ENCODE results near the gene FOXP1. TPM values are rescaled to one million over a fixed set of nuclear protein-coding genes. Genes with fewer than 3 reads are reported as not detected.

FOXP1 gene
- polyA plus RNA-seq, 1 donor from 2014 or later: 5.6 TPM

GRCh38 chr3:71329817-71330216 is 253.7 kb downstream of the FOXP1 start:
- Histone ChIP-seq H3K9me2 (ENCODE audit: insufficient read depth, low read length) (no peaks in the 10 kb centered on the region), H3F3A (ENCODE audit: insufficient read depth, low read length, poor library complexity, severe bottlenecking) (no peaks in the 10 kb centered on the region), H3K4me2 (ENCODE audit: low read length) (no peak overlapping the region), H3K27me3 (ENCODE audit: insufficient read depth, low read depth, low read length) (no peaks in the 10 kb centered on the region), H3K36me3 (ENCODE audit: insufficient read depth, low read length) (no peaks in the 10 kb centered on the region), H3K4me3 (ENCODE audit: low read length) (no peak overlapping the region), H3K79me2 (replicated peaks; ENCODE audit: insufficient read depth, low read length) (no peaks in the 10 kb centered on the region), H3K27ac (ENCODE audit: low read length) (no peak overlapping the region), H3K9me3 (ENCODE audit: low read length) (no peaks in the 10 kb centered on the region), H4K20me1 (ENCODE audit: insufficient read depth) (no peaks in the 10 kb centered on the region), H3K9ac (ENCODE audit: low read length) (no peak overlapping the region), H2AFZ (ENCODE audit: low read depth, low read length) (no peak overlapping the region)
- TF ChIP-seq RAD21 (conservative IDR thresholded peaks at IDR 0.05) (no peak), REST (IDR thresholded peaks at IDR 0.05; ENCODE audit: borderline replicate concordance) (no peak), MXI1 (conservative IDR thresholded peaks at IDR 0.05; ENCODE audit: poor library complexity, severe bottlenecking) (no peak), SMC3 (conservative IDR thresholded peaks at IDR 0.05; ENCODE audit: poor library complexity) (no peak), POLR2AphosphoS5 (IDR thresholded peaks at IDR 0.05) (no peak), CTCF (IDR thresholded peaks at IDR 0.05; ENCODE audit: poor library complexity, severe bottlenecking) (no peak), TAF1 (IDR thresholded peaks at IDR 0.05; ENCODE audit: low read depth) (no peak), EP300 (conservative IDR thresholded peaks at IDR 0.05; ENCODE audit: poor library complexity, severe bottlenecking) (no peak), EZH2 (IDR thresholded peaks at IDR 0.05; ENCODE audit: borderline replicate concordance, insufficient read depth, low read length, poor library complexity, severe bottlenecking) (no peak)

GRCh38 chr3:71328926-71329325 is 254.6 kb downstream of the FOXP1 start:
- Histone ChIP-seq H4K20me1 (ENCODE audit: insufficient read depth) (no peaks in the 10 kb centered on the region), H3K9me2 (ENCODE audit: insufficient read depth, low read length) (no peaks in the 10 kb centered on the region), H3K4me2 (ENCODE audit: low read length) (no peak overlapping the region), H3K27me3 (ENCODE audit: insufficient read depth, low read depth, low read length) (no peaks in the 10 kb centered on the region), H3K4me3 (ENCODE audit: low read length) (no peak overlapping the region), H3K27ac (ENCODE audit: low read length) (no peak overlapping the region), H2AFZ (ENCODE audit: low read depth, low read length) (no peak overlapping the region), H3F3A (ENCODE audit: insufficient read depth, low read length, poor library complexity, severe bottlenecking) (no peaks in the 10 kb centered on the region), H3K79me2 (replicated peaks; ENCODE audit: insufficient read depth, low read length) (no peaks in the 10 kb centered on the region), H3K9me3 (ENCODE audit: low read length) (no peaks in the 10 kb centered on the region), H3K36me3 (ENCODE audit: insufficient read depth, low read length) (no peaks in the 10 kb centered on the region), H3K9ac (ENCODE audit: low read length) (no peak overlapping the region)
- TF ChIP-seq EP300 (conservative IDR thresholded peaks at IDR 0.05; ENCODE audit: poor library complexity, severe bottlenecking) (no peak), EZH2 (IDR thresholded peaks at IDR 0.05; ENCODE audit: borderline replicate concordance, insufficient read depth, low read length, poor library complexity, severe bottlenecking) (no peak), POLR2AphosphoS5 (IDR thresholded peaks at IDR 0.05) (no peak)

GRCh38 chr3:71327936-71328335 is 255.6 kb downstream of the FOXP1 start:
- H3K9me2 ChIP-seq (ENCODE audit: insufficient read depth, low read length): no peaks in the 10 kb centered on the region
- no peaks in the 10 kb centered on the region for H3K27me3 ChIP-seq (ENCODE audit: insufficient read depth, low read depth, low read length)
- no peaks in the 10 kb centered on the region for H3F3A ChIP-seq (ENCODE audit: insufficient read depth, low read length, poor library complexity, severe bottlenecking)
- no peak for TF ChIP-seq POLR2AphosphoS5 (IDR thresholded peaks at IDR 0.05)
- no peak for TF ChIP-seq MXI1 (conservative IDR thresholded peaks at IDR 0.05; ENCODE audit: poor library complexity, severe bottlenecking)
- TF ChIP-seq REST (IDR thresholded peaks at IDR 0.05; ENCODE audit: borderline replicate concordance): no peak
- TF ChIP-seq SMC3 (conservative IDR thresholded peaks at IDR 0.05; ENCODE audit: poor library complexity): no peak
- TF ChIP-seq RAD21 (conservative IDR thresholded peaks at IDR 0.05): no peak
- TF ChIP-seq TAF1 (IDR thresholded peaks at IDR 0.05; ENCODE audit: low read depth): no peak
- no peak for TF ChIP-seq EP300 (conservative IDR thresholded peaks at IDR 0.05; ENCODE audit: poor library complexity, severe bottlenecking)
- no peak for TF ChIP-seq EZH2 (IDR thresholded peaks at IDR 0.05; ENCODE audit: borderline replicate concordance, insufficient read depth, low read length, poor library complexity, severe bottlenecking)
- no peak for TF ChIP-seq CTCF (IDR thresholded peaks at IDR 0.05; ENCODE audit: poor library complexity, severe bottlenecking)
- H3K4me3 ChIP-seq (ENCODE audit: low read length): no peak overlapping the region
- H4K20me1 ChIP-seq (ENCODE audit: insufficient read depth): no peaks in the 10 kb centered on the region
- no peaks in the 10 kb centered on the region for H3K36me3 ChIP-seq (ENCODE audit: insufficient read depth, low read length)
- H2AFZ ChIP-seq (ENCODE audit: low read depth, low read length): no peak overlapping the region
- no peak overlapping the region for H3K27ac ChIP-seq (ENCODE audit: low read length)
- H3K9ac ChIP-seq (ENCODE audit: low read length): no peak overlapping the region
- H3K4me2 ChIP-seq (ENCODE audit: low read length): no peak overlapping the region
- H3K79me2 ChIP-seq (replicated peaks; ENCODE audit: insufficient read depth, low read length): no peaks in the 10 kb centered on the region
- H3K9me3 ChIP-seq (ENCODE audit: low read length): no peaks in the 10 kb centered on the region
